GM12875 (cell line): ENCODE data around the gene CLSTN1.
A peak's percentile ranks its signal among the peaks of the same experiment; 100 is the strongest.

ENCODE experiments used
- H3K4me3 ChIP-seq: one replicate; pipeline ENCODE4 v1.5.1; 2011; ENCODE audit warnings: low read depth, low read length, control low read depth
- TF ChIP-seq, protein P1 (sequence below): IDR thresholded peaks from 2 replicates; pipeline ENCODE4 v1.5.1; 2011; ENCODE audit warnings: low read depth, mild to moderate bottlenecking, control low read depth, inconsistent platforms, low read length, moderate library complexity, borderline replicate concordance; ENCODE audit not compliant: insufficient read depth

CLSTN1 gene

DNA sequence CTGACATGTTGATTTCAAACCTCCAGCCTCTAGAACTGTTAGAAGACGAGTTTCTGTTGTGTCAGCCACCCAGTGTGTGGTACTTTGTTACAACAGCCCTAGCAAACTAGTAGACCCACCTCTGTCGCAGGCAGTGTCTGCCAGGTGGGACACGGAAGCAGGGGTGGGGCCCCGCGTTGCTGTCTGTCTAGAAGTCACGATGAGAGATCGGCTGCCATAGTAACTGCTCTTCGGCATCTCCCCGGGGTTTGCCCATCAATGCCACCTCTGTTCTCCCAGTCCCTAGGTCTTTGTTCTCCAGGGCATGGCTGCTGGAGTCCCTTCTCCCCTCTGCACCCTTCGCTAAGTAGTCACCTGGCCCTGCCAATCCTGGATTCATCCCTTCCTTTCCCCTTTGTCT, 15.2 kb upstream of the CLSTN1 start:
- H3K4me3 ChIP-seq: no peak overlapping the region
- TF ChIP-seq, protein P1, sequence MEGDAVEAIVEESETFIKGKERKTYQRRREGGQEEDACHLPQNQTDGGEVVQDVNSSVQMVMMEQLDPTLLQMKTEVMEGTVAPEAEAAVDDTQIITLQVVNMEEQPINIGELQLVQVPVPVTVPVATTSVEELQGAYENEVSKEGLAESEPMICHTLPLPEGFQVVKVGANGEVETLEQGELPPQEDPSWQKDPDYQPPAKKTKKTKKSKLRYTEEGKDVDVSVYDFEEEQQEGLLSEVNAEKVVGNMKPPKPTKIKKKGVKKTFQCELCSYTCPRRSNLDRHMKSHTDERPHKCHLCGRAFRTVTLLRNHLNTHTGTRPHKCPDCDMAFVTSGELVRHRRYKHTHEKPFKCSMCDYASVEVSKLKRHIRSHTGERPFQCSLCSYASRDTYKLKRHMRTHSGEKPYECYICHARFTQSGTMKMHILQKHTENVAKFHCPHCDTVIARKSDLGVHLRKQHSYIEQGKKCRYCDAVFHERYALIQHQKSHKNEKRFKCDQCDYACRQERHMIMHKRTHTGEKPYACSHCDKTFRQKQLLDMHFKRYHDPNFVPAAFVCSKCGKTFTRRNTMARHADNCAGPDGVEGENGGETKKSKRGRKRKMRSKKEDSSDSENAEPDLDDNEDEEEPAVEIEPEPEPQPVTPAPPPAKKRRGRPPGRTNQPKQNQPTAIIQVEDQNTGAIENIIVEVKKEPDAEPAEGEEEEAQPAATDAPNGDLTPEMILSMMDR: no peak

DNA sequence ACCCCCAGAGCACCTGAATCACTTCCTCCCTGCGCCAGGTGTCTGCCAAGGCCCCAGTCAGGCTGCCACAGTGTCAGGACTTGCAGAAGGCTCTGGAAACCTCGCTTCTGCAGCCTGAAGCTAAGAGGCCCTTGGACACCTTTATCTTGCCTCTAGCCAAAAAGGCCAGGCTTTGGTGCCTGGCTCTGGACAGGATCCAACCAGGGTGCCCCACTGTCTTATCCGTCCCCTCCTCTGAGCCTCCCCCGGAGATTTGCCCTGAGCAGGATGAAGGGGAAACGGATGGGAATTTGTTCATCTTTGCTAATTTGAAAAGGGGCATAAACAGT, 12.8 kb upstream of the CLSTN1 start:
- TF ChIP-seq, protein P1: no peak
- H3K4me3 ChIP-seq: no peak overlapping the region

DNA sequence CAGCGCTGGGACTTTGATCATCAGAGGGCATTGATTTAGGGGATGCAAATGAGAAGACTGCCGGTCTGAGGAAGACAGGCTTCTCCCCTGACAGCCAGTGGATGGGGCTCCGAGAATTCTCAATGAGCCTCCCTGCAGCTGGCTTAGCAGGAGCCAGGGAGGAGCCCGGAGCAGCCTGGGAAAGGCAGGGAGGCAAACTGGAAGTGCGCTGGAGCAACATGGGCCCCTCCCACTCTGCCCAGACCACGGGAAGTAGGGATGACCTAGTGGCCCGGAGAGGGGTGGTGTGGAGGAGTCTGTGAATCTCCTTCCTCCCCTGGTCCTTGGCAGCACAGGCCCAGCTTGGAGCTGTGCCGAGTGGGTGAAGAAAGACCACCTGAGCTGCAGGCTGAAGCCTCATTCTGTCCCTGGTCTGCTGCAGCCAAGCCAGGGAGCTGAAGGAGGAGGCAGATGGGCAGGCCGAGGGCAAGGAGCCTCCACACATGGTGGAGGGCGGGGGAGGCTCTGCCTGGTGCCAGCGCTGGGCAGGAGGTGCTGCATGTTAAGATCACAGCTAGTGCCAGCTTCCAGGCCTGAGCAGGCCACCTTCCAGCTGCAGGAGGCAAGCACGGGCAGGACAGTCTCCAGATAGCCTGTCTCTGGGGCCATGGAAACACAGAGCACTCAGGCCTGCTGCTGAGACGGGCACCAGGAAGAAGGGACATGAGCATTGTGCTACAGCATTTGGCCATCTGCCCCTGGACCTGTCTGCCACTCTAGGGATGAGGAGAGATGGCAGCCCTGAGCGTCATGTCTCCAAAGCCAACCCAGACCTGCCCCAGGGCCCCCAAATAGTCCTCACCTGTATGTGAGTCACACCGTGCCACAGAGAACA, 12.2 kb upstream of the CLSTN1 start:
- TF ChIP-seq, protein P1: no peak
- H3K4me3 ChIP-seq: no peak overlapping the region

- H3K4me3 ChIP-seq: no peak overlapping the region
- TF ChIP-seq, protein P1: no peak
These were observed 11.6 kb upstream of the CLSTN1 start for GRCh38 chr1:9835404-9835757.

- TF ChIP-seq, protein P1: no peak
- no peak overlapping the region for H3K4me3 ChIP-seq
These were observed 9.9 kb upstream of the CLSTN1 start for GRCh38 chr1:9833632-9834031.

DNA sequence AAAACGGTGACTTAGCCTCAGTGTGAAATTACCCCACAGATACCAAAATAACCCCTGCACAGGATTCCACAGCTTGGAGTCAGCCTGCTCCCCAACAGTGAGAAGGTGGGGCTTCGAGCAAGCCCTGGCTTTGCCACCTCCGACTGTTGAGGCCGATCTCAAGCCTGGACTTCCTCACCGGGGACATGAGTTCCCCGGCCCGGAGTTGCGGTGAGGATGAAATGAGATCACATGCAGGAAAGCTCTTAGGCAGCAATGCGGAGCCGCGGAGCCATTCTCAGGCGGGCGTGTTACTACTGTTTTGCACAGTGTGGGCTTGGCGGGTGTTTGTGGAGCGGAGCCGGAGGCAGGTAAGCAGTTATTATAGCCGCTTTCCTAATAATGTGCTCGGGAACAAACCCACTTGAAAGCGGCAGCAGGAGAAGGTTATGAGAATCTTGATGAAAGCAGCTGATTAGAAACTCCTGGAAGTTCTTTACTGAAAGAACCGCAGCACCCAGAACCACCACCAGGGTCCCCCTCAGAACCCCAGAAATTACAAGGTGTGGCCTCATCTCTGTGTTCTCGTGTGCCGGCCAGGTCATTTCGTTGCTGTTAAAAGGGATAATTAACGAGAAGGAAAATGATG, 3.9 kb upstream of the CLSTN1 start:
- TF ChIP-seq, protein P1: peak; percentile 33; the same call in 1 of the 2 replicates
- H3K4me3 ChIP-seq: no peak overlapping the region

GRCh38 chr1:9826616-9827015, 2.9 kb upstream of the CLSTN1 start:
- TF ChIP-seq, protein P1: no peak
- no peak overlapping the region for H3K4me3 ChIP-seq
